Measurements from ENCODE around the gene HOXA6.
A peak's percentile ranks its signal among the peaks of the same experiment; 100 is the strongest.

Gene HOXA6

GRCh38 chr7:27184337-27185012 is 36.9 kb upstream of the HOXA6 start:
- peak; percentile 40 for DNase-seq

DNA sequence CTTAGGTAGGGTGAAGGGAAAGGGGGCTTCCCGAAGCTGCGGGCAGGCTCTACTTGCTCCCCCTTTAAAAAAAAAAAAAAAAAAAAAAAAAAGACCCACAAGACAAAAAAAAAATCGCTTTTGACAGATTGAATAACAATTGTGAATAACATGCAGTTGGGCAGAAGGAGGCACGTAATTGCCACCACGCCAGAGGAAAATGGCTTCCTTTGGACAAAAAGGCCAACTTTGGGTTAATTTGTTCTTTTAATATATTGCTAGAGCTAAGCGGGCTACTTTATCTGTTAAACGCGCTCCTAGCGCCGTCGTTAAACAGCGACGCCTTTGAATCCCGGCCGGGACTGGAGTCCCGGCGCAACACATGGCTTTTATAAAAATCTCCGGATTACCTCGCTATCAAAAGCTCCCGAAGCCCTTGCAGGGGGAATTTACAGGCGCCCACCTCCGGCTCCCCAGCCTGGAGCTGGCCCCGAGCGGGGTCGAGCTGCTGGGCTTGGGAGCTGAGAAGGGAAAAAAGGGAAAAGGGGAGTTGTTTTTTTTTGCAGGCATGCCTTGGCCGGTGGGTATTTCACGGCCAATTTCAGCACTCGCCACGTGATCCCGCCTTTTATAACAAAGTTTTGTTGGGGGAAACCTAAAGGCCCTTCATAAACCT is 36.2 kb upstream of the HOXA6 start:
- peak; percentile 39 for DNase-seq

- DNase-seq: peak; percentile 27
These were observed 35.5 kb upstream of the HOXA6 start for GRCh38 chr7:27182861-27183681.

- DNase-seq: peak; percentile 60
These were observed 34.8 kb upstream of the HOXA6 start for GRCh38 chr7:27182285-27182841.

DNA sequence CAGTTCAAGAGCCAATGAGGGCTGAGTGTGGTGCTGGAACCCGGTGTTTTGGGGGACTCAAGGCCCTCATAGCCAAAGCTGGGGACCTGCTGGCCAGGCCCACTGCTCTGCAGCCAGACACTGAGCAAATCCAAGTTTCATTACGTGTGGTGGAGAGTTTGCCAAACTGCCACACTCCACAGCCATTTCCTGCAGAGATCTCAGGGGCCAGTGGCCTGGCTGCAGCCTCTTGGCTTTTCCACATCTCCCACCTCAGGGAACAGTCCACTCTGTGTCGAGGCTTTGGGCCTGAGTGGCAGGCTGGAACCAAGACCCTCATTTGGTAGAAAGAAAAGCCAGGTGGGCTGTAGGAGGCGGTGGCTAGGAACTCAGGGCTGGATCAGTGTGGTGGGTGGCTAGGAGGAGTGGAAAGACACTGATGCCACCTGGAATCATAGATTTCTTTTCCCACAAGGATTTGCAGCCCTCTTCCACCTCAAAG is 34.3 kb upstream of the HOXA6 start:
- no peak for DNase-seq

GRCh38 chr7:27180431-27181420 is 33.2 kb upstream of the HOXA6 start:
- peak; percentile 30 for DNase-seq

GRCh38 chr7:27179503-27180430 is 32.2 kb upstream of the HOXA6 start:
- DNase-seq: peak; percentile 92

DNA sequence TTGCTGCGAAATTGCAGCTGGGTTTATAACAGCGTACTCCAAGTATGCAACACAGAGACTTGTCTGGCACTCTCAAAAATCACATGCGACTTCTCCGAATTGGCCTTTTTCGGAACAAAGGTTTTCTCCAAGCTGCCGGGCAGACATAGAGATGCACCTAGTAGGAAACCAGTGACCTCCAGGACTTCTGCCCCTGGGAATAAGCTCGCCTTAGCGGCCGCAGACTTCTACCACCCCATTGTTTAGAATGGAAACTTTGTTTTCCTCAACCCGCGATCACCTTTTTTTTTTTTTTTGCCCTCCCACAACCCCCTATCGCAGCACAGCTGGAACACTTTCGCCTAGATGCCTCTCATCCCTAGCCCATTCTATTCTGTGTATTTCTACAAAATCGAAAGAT is 31.5 kb upstream of the HOXA6 start:
- peak; percentile 28 for DNase-seq

- DNase-seq: peak; percentile 65
These were observed 30.8 kb upstream of the HOXA6 start for GRCh38 chr7:27178366-27178765.

DNA sequence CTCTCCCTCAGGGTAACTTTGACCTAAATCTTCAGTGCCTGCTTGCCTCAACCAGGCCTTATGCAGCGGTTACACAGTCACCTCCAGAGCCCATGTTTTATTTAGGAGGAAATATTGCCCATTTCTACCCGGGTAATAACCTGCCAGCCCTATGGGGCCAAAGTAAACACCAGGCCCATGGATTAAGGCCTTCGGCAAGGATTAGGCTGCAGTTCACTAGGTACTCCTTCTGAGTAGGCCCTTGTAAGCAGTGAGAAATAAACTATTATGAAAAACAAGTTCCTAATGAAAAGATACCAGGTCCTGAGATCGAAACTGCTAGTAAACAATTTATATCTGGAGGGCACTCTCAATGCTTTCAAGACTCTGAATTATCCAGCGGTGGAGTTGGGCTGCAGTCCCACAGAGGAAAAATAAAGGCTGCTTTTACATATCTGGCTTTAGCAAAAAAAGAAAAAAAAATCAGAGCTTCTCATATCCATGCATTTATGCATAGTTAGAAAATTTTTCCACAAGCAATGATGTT is 30.3 kb upstream of the HOXA6 start:
- no peak for DNase-seq

GRCh38 chr7:27176962-27177794 is 29.6 kb upstream of the HOXA6 start:
- peak; percentile 34 for DNase-seq

DNA sequence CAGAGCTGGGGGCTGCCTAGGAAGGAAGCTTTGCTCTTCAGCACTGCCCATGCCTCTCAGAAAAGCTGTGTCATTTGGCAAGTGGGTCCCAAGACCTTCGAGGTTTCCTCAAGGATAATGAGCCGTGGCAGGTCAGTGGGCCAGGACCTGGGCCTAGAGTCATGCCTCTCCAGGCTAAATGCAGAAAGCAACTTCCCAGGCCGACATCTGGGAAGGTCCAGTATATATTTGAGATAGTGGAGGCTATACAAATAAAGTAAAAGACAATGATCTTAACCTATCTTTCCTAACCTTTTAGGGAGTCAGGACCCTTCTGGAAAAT is 28.9 kb upstream of the HOXA6 start:
- no peak for DNase-seq

GRCh38 chr7:27175626-27176523 is 28.3 kb upstream of the HOXA6 start:
- DNase-seq: peak; percentile 57

DNA sequence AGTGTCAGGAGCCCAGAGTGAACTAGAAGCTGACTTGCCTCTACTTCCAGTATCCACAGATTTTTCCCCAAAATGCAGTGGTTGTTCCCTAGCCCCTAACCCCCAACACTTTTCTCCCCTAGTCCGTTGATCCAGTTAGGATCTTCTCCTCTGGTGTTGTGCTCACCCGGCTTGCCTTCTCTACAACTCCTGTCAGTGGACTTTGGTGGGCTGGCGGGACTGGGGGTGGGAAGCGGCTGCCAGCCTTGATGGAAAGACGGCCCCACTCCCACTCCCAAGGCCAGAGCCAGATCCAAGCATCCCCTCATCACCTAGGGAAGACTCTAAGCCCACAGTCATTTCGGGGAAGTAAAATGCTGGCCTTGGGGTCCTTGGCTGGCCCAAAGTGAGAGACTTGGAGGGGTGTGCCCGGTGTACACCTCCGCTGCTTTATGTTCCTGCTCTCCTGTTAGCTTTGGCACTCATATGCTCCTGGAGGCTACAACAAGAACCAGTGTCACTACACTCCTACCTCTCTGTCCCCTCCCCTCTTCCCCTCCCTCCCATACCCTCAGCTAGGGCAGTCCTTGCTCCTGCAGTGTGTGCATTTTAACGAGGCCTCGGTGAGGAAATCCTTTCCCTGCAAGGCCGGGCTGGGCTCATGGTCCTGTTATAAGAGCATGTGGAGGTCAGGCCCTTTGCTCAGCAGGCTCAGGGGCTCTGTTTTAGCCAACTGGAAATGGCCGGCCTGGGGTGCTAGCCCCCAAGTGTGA is 27.5 kb upstream of the HOXA6 start:
- DNase-seq: peak; percentile 78

- peak; percentile 89 for DNase-seq
These were observed 26.6 kb upstream of the HOXA6 start, which contains the start of gene HOXA10 for GRCh38 chr7:27173956-27174873. Gene HOXA10 (minus strand): TSS chr7:27174320. CDS start chr7:27174306, 14 bp downstream.

DNA sequence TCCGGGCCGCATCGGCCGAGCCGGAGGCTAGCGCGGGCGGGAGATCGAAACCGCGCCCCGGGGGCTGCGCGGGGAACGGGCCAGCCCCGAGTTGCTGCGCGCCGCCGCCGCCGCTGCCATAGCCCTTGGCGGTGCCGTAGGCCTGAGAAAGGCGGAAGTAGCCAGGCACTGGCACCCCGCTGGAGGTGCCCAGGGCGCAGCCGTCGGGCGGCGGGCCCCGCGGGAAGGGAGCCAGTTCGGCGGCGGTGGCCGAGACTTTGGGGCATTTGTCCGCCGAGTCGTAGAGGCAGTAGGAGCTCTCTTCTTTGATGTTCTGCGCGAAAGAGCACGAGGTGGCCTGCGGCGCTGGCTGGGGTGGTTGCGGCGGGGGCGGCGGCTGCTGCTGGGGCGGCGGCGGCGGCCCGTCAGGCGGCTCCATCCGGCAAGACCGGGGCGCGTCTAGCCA is 26.0 kb upstream of the HOXA6 start:
- peak; percentile 38 for DNase-seq

Data from fibroblast of skin of right quadriceps (primary cell).